Stimulated activated CD8-positive, alpha-beta memory T cell treated with anti-CD3 and anti-CD28 coated beads, Interleukin-2, amount 100 ng/mL, for 48 hours (primary cell): ENCODE data around the gene C3.
"Not testable (repeated sequence)": the region's sequence is repeated elsewhere in the genome, so short reads cannot be mapped to it uniquely, and the experiment has no call there.

ENCODE experiments used
- DNase-seq, 2 donors: peaks; one replicate each; pipeline ENCODE4 v3.0.0-alpha.2; 2020; ENCODE audit warnings: low read depth in 2 of 2

C3 gene

GRCh38 chr19:6713773-6714692 lies 6.4 kb downstream of the C3 start:
- no peak for DNase-seq

- no peak for DNase-seq
Measured at GRCh38 chr19:6712692-6713670, 7.5 kb downstream of the C3 start.

GRCh38 chr19:6712231-6712630 lies 8.2 kb downstream of the C3 start:
- DNase-seq: no peak

- no peak for DNase-seq
Measured at GRCh38 chr19:6711605-6712004, 8.8 kb downstream of the C3 start.

GRCh38 chr19:6711078-6711361 lies 9.4 kb downstream of the C3 start:
- no peak for DNase-seq

GRCh38 chr19:6710273-6711077 lies 10.0 kb downstream of the C3 start:
- no peak for DNase-seq

- DNase-seq: no peak
Measured at GRCh38 chr19:6709549-6709948, 10.9 kb downstream of the C3 start.

- not testable (repeated sequence) for DNase-seq
Measured at GRCh38 chr19:6708913-6709312, 11.5 kb downstream of the C3 start.

GRCh38 chr19:6708346-6708745 lies 12.1 kb downstream of the C3 start:
- DNase-seq: no peak

- no peak for DNase-seq
Measured at GRCh38 chr19:6707658-6708018, 12.8 kb downstream of the C3 start.

GRCh38 chr19:6707011-6707657 lies 13.3 kb downstream of the C3 start:
- DNase-seq: no peak

GRCh38 chr19:6706633-6706958 lies 13.9 kb downstream of the C3 start:
- no peak for DNase-seq

GRCh38 chr19:6705931-6706632 lies 14.4 kb downstream of the C3 start:
- DNase-seq: no peak

- no peak for DNase-seq
Measured at GRCh38 chr19:6700586-6701316, 19.7 kb downstream of the C3 start.

GRCh38 chr19:6699935-6700334 lies 20.5 kb downstream of the C3 start:
- no peak for DNase-seq

- DNase-seq: no peak
Measured at GRCh38 chr19:6697291-6697690, 23.2 kb downstream of the C3 start.

GRCh38 chr19:6696239-6696820 lies 24.1 kb downstream of the C3 start:
- no peak for DNase-seq

GRCh38 chr19:6694147-6694815 lies 26.2 kb downstream of the C3 start:
- no peak for DNase-seq

- DNase-seq: no peak
Measured at GRCh38 chr19:6693681-6694080, 26.8 kb downstream of the C3 start.
